K562 (cell line): Measurements from ENCODE around the gene LY6G6D. TPM values are rescaled to one million over a fixed set of nuclear protein-coding genes. Genes with fewer than 3 reads are reported as not detected.

ENCODE experiments used
- CBFB ChIP-seq: sonication (generic); formaldehyde crosslinking; IDR thresholded peaks from 2 replicates; pipeline ENCODE4 v1.4.0; 2020; ENCODE audit warnings: mild to moderate bottlenecking, missing genetic modification reagents
- HDAC3 ChIP-seq: fragments of 450-650 bp; IDR thresholded peaks from 2 replicates; pipeline ENCODE4 v1.6.1; 2018; ENCODE audit warnings: borderline replicate concordance, mild to moderate bottlenecking, moderate library complexity; ENCODE audit not compliant: partially characterized antibody
- ID3 ChIP-seq, 2 experiments: fragments of 250-450 bp in 1 of 2; fragments of 450-650 bp in 1 of 2; sonication (Bioruptor Pico) in 1 of 2; IDR thresholded peaks; 2 replicates each; pipeline versions ENCODE4 v1.6.1 to v1.8.0; 2016 to 2021; ENCODE audit warnings: mild to moderate bottlenecking in 2 of 2, moderate library complexity in 2 of 2, missing compliant biosample characterization in 1 of 2, missing genetic modification characterization in 1 of 2
- NFRKB ChIP-seq: fragments of 450-650 bp; IDR thresholded peaks from 2 replicates; pipeline ENCODE4 v1.6.1; 2016; ENCODE audit warnings: low read depth
- ZBTB49 ChIP-seq: sonication (generic); formaldehyde crosslinking; IDR thresholded peaks from 2 replicates; pipeline ENCODE4 v1.8.0; 2022; ENCODE audit warnings: missing genetic modification reagents, mild to moderate bottlenecking, borderline replicate concordance
- ZNF584 ChIP-seq: fragments of 200-800 bp; sonication (Bioruptor generic); IDR thresholded peaks from 2 replicates; pipeline ENCODE4 v1.6.1; 2016; ENCODE audit warnings: low read depth, mild to moderate bottlenecking, missing genetic modification characterization, missing compliant biosample characterization
- ZNF589 ChIP-seq: fragments of 200-800 bp; sonication (Bioruptor generic); IDR thresholded peaks from 2 replicates; pipeline ENCODE4 v1.6.1; 2016; ENCODE audit warnings: low read depth, missing genetic modification characterization, missing compliant biosample characterization
- polyA plus RNA-seq, 8 experiments: library from polyadenylated mRNA; depleted of rRNA in 4 of 8; stranded (reverse) in 5 of 8; unstranded in 3 of 8; fragments of >200 nt; fragmentation: Nextera tagmentation in 2 of 8; fragmentation: Illumina TruSeq in 1 of 8; extraction: Ambion mirVana in 2 of 8; extraction: Trizol in 1 of 8; gene quantifications; 2 replicates each; pipeline versions ENCODE4 v1.2.1 to v1.2.3, GENCODE V29; 2011 to 2014; ENCODE audit warnings: inconsistent platforms in 1 of 8, missing spikeins in 1 of 8
- total RNA-seq, 7 experiments: library from RNA; depleted of rRNA in 6 of 7; stranded (reverse); fragments of >200 nt in 6 of 7; fragmentation: Illumina TruSeq in 2 of 7; extraction: Trizol in 2 of 7; gene quantifications; 2 replicates each; pipeline versions ENCODE4 v1.2.1 to v1.2.3, GENCODE V29; 2011 to 2021; ENCODE audit warnings: low replicate concordance in 1 of 7

Gene LY6G6D
- total and polyA plus RNA-seq, 9 of the 15 experiments (the other 6 are each of a cell fraction or from before 2014, with no cell fraction given): 0.30 to 0.38 TPM; not detected in 7

GRCh38 chr6:31691078-31691463 lies 24.1 kb upstream of the LY6G6D start (continued):
- TF ChIP-seq ZNF584 (no peak), HDAC3 (no peak), ID3 (CRISPR knock-in tag; IDR thresholded peaks at IDR 0.05) (no peak), ID3 (tag; IDR thresholded peaks at IDR 0.05) (no peak), ZNF589 (CRISPR knock-in tag) (no peak), CBFB (no peak), ZBTB49 (0 out of 2 replicates have a peak, but pooled peaks have one; percentile 71), NFRKB (0 out of 2 replicates have a peak, but pooled peaks have one; percentile 15)
